Endometrium (tissue), 2 donors: ENCODE data around the gene HOXC10.

Experiments
- FAIRE-seq: peaks from 2 replicates; lab custom pipeline; 2012; peaks lifted over from hg19 to GRCh38; lab: Jason Lieb, UNC
- donor health status: control.
- donor health status: control.

The HOXC10 gene

GRCh38 chr12:53950789-53951576 is 34.0 kb upstream of the HOXC10 start:
- FAIRE-seq, result no peak

GRCh38 chr12:53951577-53952334 is 33.2 kb upstream of the HOXC10 start:
- no peak for FAIRE-seq

GRCh38 chr12:53952335-53952694 is 32.6 kb upstream of the HOXC10 start:
- FAIRE-seq, result no peak

DNA sequence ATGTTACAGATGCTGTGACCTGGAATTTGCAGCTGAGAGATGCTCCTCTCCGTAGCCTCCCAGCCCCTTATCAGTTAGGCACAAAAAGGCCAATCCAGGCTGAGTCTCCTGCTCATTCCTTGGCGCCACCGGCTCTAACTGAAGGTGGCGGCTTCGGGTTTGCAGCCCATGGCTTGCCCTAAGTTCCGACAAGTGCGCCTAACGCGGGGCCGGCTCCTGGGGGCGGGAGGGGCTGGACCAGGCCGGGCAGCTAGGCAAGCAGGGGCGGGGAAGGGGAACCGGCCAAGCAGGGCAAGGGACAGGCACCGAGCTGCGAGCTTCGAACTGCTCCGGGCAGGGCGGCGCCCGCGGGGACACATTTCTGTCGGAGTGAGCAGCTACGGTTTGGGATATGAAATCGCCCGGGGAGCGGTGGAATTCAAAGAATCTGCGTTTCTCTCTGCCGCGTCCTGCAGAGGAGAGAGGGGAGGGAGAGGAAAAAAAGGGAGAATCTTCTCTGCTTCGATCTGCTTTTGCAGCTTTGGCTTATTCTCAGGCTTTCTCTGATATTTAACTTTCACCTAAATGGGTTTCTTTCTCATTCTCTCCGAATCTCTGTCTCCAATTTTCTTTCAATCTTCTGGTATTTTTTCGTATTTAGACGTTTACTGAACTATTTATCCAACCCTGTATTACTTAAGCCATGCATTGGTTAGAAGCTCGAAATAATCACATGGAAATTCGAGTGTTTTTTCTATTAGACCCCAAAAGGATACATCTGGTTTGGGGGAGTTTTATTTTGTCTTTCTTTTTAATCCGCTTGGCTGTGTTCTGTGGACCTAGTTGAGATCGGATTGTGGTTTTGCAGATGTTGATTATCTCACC is 31.8 kb upstream of the HOXC10 start:
- FAIRE-seq, result no peak

GRCh38 chr12:53953831-53954693 is 30.9 kb upstream of the HOXC10 start:
- FAIRE-seq, result no peak

DNA sequence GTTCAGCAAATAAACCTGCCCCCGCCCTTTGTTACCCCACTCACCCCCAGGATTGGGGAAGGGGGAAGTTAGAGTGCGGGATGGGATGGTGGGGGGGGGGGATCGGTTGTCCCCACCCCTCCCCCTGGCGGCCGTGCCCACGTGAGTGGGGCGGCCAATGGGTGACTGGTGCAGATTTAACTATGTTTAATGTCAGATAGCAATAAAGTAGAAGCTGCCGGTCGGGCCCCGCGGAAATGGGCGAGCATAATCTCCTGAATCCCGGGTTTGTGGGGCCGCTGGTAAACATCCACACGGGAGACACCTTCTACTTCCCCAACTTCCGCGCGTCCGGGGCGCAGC is 30.3 kb upstream of the HOXC10 start, which contains the start of gene HOXC12:
Gene HOXC12 (plus strand): TSS at position 210 of the 342 bp plus-strand sequence. CDS start 27 bp downstream, at position 237.
- FAIRE-seq, result no peak

DNA sequence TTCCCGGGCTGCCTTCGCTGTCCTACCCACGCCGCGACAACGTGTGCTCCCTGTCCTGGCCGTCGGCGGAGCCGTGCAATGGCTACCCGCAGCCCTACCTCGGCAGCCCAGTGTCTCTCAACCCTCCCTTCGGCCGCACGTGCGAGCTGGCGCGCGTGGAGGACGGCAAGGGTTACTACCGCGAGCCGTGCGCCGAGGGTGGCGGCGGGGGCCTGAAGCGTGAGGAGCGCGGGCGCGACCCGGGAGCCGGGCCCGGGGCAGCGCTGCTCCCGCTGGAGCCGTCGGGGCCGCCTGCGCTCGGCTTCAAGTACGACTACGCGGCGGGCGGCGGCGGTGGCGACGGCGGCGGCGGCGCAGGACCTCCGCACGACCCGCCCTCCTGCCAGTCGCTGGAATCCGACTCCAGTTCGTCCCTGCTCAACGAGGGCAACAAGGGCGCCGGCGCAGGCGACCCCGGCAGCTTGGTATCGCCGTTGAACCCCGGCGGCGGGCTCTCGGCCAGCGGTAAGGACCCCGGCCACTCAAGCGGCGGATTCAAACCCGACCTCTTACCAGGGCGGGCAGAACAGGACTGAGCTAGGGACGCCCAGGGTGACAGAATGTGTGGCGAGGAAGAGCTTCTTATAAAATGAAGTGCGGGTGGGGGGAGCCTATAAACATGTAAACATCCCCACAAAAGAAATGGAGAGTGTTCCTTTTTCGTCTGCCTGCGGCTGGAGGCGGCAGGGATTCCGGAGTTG is 29.7 kb upstream of the HOXC10 start:
- FAIRE-seq, result no peak

- no peak for FAIRE-seq
Measured at GRCh38 chr12:53955776-53956250, 29.1 kb upstream of the HOXC10 start.

- no peak for FAIRE-seq
Measured at GRCh38 chr12:53956251-53956887, 28.6 kb upstream of the HOXC10 start.

DNA sequence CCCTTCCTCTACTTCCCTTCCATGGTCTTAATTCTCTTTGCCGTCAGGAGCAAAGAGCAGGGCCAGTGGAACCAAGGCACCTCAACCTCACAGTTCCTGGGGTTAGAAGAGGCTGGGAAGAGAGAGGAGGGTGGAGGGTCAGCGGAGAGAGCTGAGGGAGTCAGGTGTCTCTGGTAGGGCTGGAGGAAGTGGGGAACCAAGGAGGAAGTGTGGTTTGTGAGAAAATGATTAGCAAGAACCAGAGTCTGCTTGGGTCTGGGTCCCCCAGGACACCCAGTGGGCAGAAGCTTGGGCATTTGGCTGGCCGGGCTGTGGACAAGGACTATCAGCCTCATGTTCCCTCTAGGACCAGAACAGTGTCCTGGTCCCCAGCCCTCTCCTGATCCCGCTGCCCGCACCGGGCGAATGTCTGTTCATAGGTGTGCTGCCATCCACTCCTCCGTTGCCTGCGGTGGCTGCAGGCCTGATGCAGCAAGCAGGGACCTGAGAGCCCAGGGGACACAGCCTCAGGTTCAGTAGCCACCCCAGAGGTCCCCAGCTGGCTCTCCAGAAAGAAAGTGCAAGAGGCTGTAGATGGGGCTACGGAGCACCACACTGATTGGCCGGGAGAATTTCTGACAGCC is 27.9 kb upstream of the HOXC10 start:
- no peak for FAIRE-seq

DNA sequence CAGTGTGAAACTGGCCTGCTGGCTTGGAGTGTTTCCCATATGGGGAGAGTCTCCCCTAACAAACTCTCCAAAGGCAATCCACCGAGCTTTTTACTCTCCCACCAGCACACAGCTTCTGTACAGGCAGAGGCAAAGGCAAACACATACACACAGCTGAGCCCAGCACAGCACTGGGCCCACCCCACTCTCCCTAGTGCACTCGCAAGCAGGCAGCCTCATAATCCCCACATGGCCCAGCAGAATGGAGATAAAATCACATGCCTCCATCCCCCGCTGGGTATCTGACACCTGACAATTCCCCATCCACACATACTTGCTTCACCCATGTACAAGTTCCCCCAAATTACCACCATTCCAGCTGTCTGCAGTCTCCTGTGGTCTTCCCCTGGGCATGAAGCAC is 26.8 kb upstream of the HOXC10 start:
- no peak for FAIRE-seq

GRCh38 chr12:53959314-53959713 is 25.6 kb upstream of the HOXC10 start:
- FAIRE-seq, result no peak

DNA sequence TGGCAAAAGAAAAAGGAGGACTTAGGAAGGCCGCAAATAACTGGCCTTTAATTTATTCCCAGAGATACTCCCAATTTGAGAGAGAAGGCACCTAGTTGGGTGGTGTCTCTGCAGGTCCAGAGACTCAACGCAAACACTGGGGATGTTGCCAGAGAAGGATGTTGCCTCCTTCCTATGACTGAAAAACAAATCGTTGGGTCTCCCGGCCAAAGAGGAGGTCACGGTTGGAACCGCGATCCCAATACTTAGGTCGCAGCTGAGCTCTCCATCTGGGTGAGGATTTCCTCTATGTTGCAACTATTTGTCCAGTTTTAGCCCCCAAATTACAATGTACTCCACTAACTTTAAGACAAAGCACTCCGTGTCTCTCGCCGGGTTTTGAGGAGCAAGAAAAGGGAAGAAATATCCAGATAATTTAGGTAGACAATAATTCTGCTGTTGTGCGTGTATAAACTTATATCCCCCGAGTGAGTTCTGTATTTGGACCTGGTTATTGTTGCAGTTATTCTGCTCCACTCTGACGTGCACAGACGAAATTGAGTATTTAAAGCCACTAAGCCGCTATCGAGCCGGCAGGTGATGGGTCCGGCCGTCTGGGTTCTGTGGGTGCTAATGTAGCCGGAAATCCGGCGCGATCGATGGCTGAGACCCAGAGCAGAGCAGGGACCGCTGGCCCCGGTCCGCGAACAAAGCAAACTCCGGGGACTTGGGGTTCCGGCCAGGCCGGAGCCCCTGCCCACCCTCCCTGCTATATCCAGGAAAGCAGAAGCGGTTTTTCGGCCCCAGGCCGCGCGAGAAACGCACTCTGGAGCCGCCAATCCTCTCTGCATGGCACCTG is 24.5 kb upstream of the HOXC10 start:
- FAIRE-seq, result no peak

DNA sequence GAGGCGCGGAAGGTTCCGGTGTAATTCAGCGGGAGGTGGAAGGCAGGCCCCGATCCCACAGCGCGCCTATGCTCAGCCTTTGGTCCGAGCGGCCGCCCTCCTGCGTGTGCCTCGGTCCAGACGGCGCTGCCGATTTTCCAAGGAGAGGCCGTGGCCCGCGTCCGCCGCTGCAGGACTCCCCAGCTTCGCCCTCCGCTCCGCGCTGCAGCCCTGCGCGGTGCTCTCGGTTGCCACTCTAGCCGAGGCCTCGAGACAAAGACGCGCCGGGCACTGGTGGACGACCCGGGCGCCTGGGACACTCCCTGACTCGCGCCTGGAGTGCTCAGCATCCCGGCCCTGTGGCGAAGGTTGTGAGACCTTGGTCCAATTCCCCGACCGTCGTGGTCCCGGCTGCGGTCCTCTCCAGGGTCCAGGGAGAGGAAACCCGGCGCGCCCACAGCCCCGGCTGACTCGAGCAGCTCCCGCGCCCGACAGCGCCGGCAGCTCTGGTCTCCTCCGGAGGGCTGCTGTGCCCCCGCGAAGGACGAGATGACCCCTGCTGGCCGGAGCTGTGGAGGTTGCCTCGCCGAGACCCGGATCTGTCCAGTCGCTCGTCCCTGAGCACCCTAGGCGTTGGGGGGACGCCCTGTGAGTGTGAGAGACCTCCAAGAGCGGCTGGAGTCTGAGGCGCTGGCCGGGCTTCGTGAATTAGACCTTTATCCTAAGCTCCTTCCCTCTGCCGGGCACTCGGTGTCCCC is 23.8 kb upstream of the HOXC10 start:
- FAIRE-seq, result no peak

DNA sequence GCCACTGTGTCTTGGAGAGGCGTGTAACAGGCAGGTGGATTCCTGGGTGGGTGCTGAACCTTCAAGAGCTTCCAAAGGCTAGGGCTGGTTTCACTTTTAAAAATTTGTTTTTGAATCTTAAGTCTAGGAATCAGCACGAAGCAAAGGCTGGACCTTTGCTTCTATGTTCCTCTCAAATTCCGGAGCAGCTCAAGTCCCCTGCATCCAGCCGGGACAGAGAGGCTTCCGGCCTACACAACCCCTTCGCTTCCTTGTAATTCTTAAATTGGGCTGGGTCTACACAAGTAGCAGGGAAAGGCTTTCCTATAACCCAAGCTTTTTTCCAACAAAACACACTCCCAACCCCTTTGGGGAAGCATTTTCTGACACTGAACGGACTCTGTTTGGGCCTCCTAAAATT is 21.9 kb upstream of the HOXC10 start:
- FAIRE-seq, result no peak

DNA sequence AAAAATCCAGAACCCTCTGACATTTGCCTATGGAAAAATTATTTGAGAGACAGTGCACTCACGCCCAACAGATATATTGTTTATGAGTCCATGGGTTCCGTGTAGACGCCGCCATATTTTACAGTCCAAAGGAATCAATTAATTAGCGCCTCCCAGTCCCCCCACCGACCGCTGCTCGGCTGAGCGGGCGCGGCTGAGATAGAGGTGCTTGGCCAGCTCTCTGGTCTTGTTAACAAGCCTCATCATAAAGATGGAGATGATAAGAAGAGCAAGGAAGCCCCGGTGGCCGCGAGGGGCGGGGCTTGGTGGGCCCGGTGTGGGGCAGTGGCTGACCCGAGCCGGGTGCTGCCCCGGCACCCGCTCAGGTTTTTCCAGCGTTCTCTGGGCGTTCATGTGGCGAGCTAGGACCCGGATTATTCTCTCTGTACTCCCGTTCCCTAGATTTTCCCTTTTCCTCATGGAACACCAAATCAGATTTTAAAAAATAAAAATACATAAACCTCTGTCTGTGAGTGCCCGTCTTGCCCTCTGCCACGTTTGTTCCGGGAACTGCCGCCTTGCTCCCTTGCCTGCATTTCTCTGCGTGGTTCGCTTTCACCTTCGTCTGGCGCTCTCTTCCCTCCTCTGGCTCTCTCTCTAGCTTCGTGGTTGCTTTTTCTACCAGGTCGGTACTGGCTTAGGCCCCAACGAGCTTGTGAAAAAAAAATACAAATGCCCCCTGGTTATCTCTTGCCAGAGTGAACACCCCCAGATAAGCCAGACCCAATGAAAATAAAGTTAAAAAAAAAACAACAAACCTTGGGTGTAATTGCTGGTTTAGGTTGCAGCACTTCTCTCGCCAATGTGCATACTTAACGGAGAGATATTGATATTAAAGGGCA is 21.3 kb upstream of the HOXC10 start:
- FAIRE-seq, result no peak

- no peak for FAIRE-seq
Measured at GRCh38 chr12:53964315-53964713, 20.6 kb upstream of the HOXC10 start.
